B cell (primary cell): Measurements from ENCODE around the gene AFG3L2.
"Not testable (repeated sequence)": the region's sequence is repeated elsewhere in the genome, so short reads cannot be mapped to it uniquely, and the experiment has no call there.

Experiments used
- EZH2 ChIP-seq: IDR thresholded peaks from 2 replicates; pipeline ENCODE4 v1.6.1; 2012; ENCODE audit warnings: borderline replicate concordance, low read depth, mild to moderate bottlenecking, moderate library complexity, low read length; ENCODE audit not compliant: insufficient read depth, poor library complexity, severe bottlenecking
- TF ChIP-seq, protein P1 (sequence below): fragments of 200-600 bp; IDR thresholded peaks from one replicate; pipeline ENCODE4 v1.8.0; 2022; ENCODE audit warnings: antibody characterized with exemption, mild to moderate bottlenecking

DNA sequence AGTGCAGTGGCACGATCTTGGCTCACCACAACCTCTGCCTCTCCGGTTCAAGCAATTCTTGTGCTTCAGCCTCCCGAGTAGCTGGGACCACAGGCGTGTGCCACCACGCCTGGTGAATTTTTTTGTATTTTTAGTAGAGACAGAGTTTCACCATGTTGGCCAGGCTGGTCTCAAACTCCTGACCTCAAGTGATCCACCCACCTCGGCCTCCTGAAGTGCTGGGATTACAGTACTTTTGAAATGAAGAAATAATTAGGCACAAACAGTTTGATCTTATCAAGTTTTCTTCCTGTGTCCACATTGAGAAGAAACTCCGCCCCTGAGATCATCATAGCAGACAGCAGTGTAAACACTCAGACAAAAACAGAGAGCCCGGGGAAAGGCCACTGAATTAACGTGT, 33.7 kb upstream of the AFG3L2 start:
- TF ChIP-seq, protein P1, sequence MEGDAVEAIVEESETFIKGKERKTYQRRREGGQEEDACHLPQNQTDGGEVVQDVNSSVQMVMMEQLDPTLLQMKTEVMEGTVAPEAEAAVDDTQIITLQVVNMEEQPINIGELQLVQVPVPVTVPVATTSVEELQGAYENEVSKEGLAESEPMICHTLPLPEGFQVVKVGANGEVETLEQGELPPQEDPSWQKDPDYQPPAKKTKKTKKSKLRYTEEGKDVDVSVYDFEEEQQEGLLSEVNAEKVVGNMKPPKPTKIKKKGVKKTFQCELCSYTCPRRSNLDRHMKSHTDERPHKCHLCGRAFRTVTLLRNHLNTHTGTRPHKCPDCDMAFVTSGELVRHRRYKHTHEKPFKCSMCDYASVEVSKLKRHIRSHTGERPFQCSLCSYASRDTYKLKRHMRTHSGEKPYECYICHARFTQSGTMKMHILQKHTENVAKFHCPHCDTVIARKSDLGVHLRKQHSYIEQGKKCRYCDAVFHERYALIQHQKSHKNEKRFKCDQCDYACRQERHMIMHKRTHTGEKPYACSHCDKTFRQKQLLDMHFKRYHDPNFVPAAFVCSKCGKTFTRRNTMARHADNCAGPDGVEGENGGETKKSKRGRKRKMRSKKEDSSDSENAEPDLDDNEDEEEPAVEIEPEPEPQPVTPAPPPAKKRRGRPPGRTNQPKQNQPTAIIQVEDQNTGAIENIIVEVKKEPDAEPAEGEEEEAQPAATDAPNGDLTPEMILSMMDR = not testable (repeated sequence)
- not testable (repeated sequence) for TF ChIP-seq EZH2
